ENCODE data around the gene EPHX1. TPM values are rescaled to one million over a fixed set of nuclear protein-coding genes. Genes with fewer than 3 reads are reported as not detected.

Gene EPHX1
- total RNA-seq, 4 donors from 2014 or later, result 28.9 to 109 (median 59.9) TPM

GRCh38 chr1:225822655-225823403 is 12.9 kb downstream of the EPHX1 start:
- Histone ChIP-seq H3K9me3 (no peaks in the 10 kb centered on the region), H3K36me3 (no peaks in the 10 kb centered on the region), H3K4me3 (no peak overlapping the region), H3K27me3 (no peaks in the 10 kb centered on the region), H3K27ac (no peak overlapping the region), H3K4me1 (peaks cover 0 to 25% (median 0%) of the 10 kb centered on the region in 4 donors)
- TF ChIP-seq POLR2A (IDR thresholded peaks at IDR 0.05) (no peak), CTCF (IDR thresholded peaks at IDR 0.05) (no peak)
- DNase-seq, result no peak

- H3K4me1 ChIP-seq, result peaks cover 0 to 21% (median 0%) of the 10 kb centered on the region in 4 donors
These were observed 13.9 kb downstream of the EPHX1 start for GRCh38 chr1:225823811-225824261.

DNA sequence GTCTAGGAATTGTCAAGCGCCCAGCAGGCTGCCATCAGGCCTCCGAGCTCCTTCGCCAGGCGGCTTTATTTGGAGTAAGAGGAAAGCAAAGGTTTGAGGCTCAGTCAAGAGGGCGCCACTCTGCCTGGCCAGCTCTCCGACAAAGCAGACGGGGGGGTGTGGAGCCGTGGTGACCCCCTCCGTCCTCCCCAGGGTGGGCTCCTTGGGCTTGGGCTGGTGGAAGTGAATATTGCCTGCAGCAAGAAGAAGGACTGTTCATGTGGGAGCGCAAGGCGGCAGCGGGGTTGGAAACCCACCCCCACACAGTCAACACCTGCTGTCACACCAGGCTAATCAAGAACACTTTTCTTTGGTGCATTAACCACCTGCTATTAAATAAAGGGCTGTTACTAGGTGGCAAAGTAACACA is 14.6 kb downstream of the EPHX1 start:
- no peaks in the 10 kb centered on the region for H3K36me3 ChIP-seq
- no peak overlapping the region for H3K4me3 ChIP-seq
- peak overlapping the region in 1 of 4 donors; percentile 6 for H3K27ac ChIP-seq
- TF ChIP-seq CTCF (IDR thresholded peaks at IDR 0.05) (no peak), POLR2A (IDR thresholded peaks at IDR 0.05) (no peak)
- H3K9me3 ChIP-seq, result no peaks in the 10 kb centered on the region
- peaks cover 0 to 21% (median 0%) of the 10 kb centered on the region in 4 donors for H3K4me1 ChIP-seq
- no peaks in the 10 kb centered on the region for H3K27me3 ChIP-seq
- DNase-seq, result no peak

More at GRCh38 chr1:225823811-225824261, 13.9 kb downstream of the EPHX1 start:
- no peak for DNase-seq
- TF ChIP-seq POLR2A (IDR thresholded peaks at IDR 0.05), result no peak
- no peak for TF ChIP-seq CTCF (IDR thresholded peaks at IDR 0.05)
- Histone ChIP-seq H3K36me3 (no peaks in the 10 kb centered on the region), H3K9me3 (no peaks in the 10 kb centered on the region), H3K27me3 (no peaks in the 10 kb centered on the region), H3K4me3 (no peak overlapping the region), H3K27ac (no peak overlapping the region)

GRCh38 chr1:225825078-225825477 is 15.2 kb downstream of the EPHX1 start:
- H3K4me3 ChIP-seq, result no peak overlapping the region
- H3K27ac ChIP-seq, result peak overlapping the region in 1 of 4 donors; percentile 32
- H3K36me3 ChIP-seq, result no peaks in the 10 kb centered on the region
- no peaks in the 10 kb centered on the region for H3K27me3 ChIP-seq
- H3K4me1 ChIP-seq, result peaks cover 0 to 21% (median 0%) of the 10 kb centered on the region in 4 donors
- DNase-seq, result peak in 2 of 3 donors; percentile 58 to 61
- H3K9me3 ChIP-seq, result no peaks in the 10 kb centered on the region
- TF ChIP-seq CTCF (IDR thresholded peaks at IDR 0.05) (no peak), POLR2A (IDR thresholded peaks at IDR 0.05) (no peak)

DNA sequence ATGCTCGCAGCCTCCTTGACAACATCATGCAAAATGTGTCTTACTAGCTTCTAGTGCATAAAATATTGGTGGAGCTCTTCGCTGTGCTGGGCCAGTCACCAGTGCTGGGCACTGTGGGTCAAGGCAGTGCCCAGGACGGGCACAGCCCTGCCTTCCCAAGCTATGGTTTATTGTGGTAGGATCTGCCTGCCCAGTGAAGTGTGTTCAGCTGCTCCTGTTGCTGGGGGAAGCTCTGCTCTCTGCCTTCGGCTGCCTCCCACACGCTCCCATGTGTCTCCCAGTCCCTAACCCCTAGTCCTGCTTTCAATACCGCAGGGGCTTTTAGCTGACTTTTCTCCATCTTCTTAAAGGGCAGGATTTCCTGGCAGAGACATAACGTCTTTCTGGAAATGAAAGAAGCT is 15.7 kb downstream of the EPHX1 start:
- H3K4me1 ChIP-seq, result peaks cover 0 to 21% (median 0%) of the 10 kb centered on the region in 4 donors

More for the DNA sequence above, 15.7 kb downstream of the EPHX1 start:
- peak overlapping the region in 1 of 4 donors; percentile 32 for H3K27ac ChIP-seq
- no peak overlapping the region for H3K4me3 ChIP-seq
- no peaks in the 10 kb centered on the region for H3K27me3 ChIP-seq
- no peaks in the 10 kb centered on the region for H3K9me3 ChIP-seq
- peaks cover 0 to 3% (median 0%) of the 10 kb centered on the region in 3 donors for H3K36me3 ChIP-seq
- TF ChIP-seq POLR2A (IDR thresholded peaks at IDR 0.05) (no peak), CTCF (IDR thresholded peaks at IDR 0.05) (no peak)
- DNase-seq, result no peak

All from Peyer's patch (tissue), 4 donors.